ENCODE results near the gene COL13A1.

COL13A1 gene

GRCh38 chr10:69767793-69768192 lies 33.9 kb upstream of the COL13A1 start:
- CTCF ChIA-PET, result interaction anchor here (0.9 kb wide), 1 partner anchor 22 kb away, joined by 3 read pairs; no protein-coding TSS in a partner anchor
- no peak for TF ChIP-seq ELF4 (IDR thresholded peaks at IDR 0.05)
- TF ChIP-seq LEF1 (IDR thresholded peaks at IDR 0.05; ENCODE audit: borderline replicate concordance), result no peak
- TF ChIP-seq FOXA1 (IDR thresholded peaks at IDR 0.05), result no peak
- TF ChIP-seq ARNT (IDR thresholded peaks at IDR 0.05), result no peak
- TF ChIP-seq NFRKB (IDR thresholded peaks at IDR 0.05), result no peak
- TF ChIP-seq TARDBP (IDR thresholded peaks at IDR 0.05), result no peak
- no peak for TF ChIP-seq SP1 (IDR thresholded peaks at IDR 0.05)
- no peak for TF ChIP-seq CTBP1 (IDR thresholded peaks at IDR 0.05; ENCODE audit: borderline replicate concordance)
- TF ChIP-seq L3MBTL2 (conservative IDR thresholded peaks at IDR 0.05), result no peak
- no peak for TF ChIP-seq FOXM1 (IDR thresholded peaks at IDR 0.05; ENCODE audit: borderline replicate concordance)
- no peak for TF ChIP-seq ZNF384 (IDR thresholded peaks at IDR 0.05)
- TF ChIP-seq HDGF (IDR thresholded peaks at IDR 0.05; ENCODE audit: borderline replicate concordance), result no peak
- no peak for TF ChIP-seq BHLHE40 (IDR thresholded peaks at IDR 0.05; ENCODE audit: borderline replicate concordance)
- TF ChIP-seq SUZ12 (IDR thresholded peaks at IDR 0.05), result no peak
- TF ChIP-seq FOXK2 (IDR thresholded peaks at IDR 0.05), result no peak
- no peak for TF ChIP-seq PKNOX1 (IDR thresholded peaks at IDR 0.05)
- POLR2A ChIA-PET, result no interaction called here
- no peak for DNase-seq (ENCODE audit: extremely low spot score)

GRCh38 chr10:69768386-69768785 lies 33.3 kb upstream of the COL13A1 start:
- ChIA-PET CTCF (interaction anchor here (0.9 kb wide), 1 partner anchor 21 kb away, joined by 3 read pairs; no protein-coding TSS in a partner anchor), POLR2A (interaction anchor here (1.4 kb wide), 1 partner anchor 11 kb away, joined by 3 read pairs; no protein-coding TSS in a partner anchor)
- no peak for DNase-seq (ENCODE audit: extremely low spot score)

GRCh38 chr10:69769395-69769992 lies 32.2 kb upstream of the COL13A1 start:
- peak; percentile 68 for DNase-seq (ENCODE audit: extremely low spot score)
- CTCF ChIA-PET, result interaction anchor here (1.3 kb wide), 1 partner anchor 59 kb away, joined by 3 read pairs; no protein-coding TSS in a partner anchor
- POLR2A ChIA-PET, result interaction anchor here (1.4 kb wide), 1 partner anchor 12 kb away, joined by 3 read pairs; no protein-coding TSS in a partner anchor
- TF ChIP-seq FOXK2 (IDR thresholded peaks at IDR 0.05), result no peak
- TF ChIP-seq TARDBP (IDR thresholded peaks at IDR 0.05), result no peak
- TF ChIP-seq PKNOX1 (IDR thresholded peaks at IDR 0.05), result peak; percentile 41; the same call in 1 of the 2 replicates
- no peak for TF ChIP-seq NFRKB (IDR thresholded peaks at IDR 0.05)

More at GRCh38 chr10:69768386-69768785, 33.3 kb upstream of the COL13A1 start:
- TF ChIP-seq CTBP1 (IDR thresholded peaks at IDR 0.05; ENCODE audit: borderline replicate concordance), result no peak
- TF ChIP-seq FOXK2 (IDR thresholded peaks at IDR 0.05), result no peak
- TF ChIP-seq ELF4 (IDR thresholded peaks at IDR 0.05), result no peak
- TF ChIP-seq NFRKB (IDR thresholded peaks at IDR 0.05), result no peak
- no peak for TF ChIP-seq FOXM1 (IDR thresholded peaks at IDR 0.05; ENCODE audit: borderline replicate concordance)
- TF ChIP-seq PKNOX1 (IDR thresholded peaks at IDR 0.05), result no peak
- TF ChIP-seq SP1 (IDR thresholded peaks at IDR 0.05), result no peak
- TF ChIP-seq LEF1 (IDR thresholded peaks at IDR 0.05; ENCODE audit: borderline replicate concordance), result no peak
- TF ChIP-seq SUZ12 (IDR thresholded peaks at IDR 0.05), result no peak
- no peak for TF ChIP-seq TARDBP (IDR thresholded peaks at IDR 0.05)
- TF ChIP-seq ZNF384 (IDR thresholded peaks at IDR 0.05), result no peak
- TF ChIP-seq L3MBTL2 (conservative IDR thresholded peaks at IDR 0.05), result no peak
- no peak for TF ChIP-seq FOXA1 (IDR thresholded peaks at IDR 0.05)
- no peak for TF ChIP-seq BHLHE40 (IDR thresholded peaks at IDR 0.05; ENCODE audit: borderline replicate concordance)
- no peak for TF ChIP-seq ARNT (IDR thresholded peaks at IDR 0.05)
- TF ChIP-seq HDGF (IDR thresholded peaks at IDR 0.05; ENCODE audit: borderline replicate concordance), result no peak

- POLR2A ChIA-PET, result no interaction called here
- TF ChIP-seq L3MBTL2 (conservative IDR thresholded peaks at IDR 0.05) (no peak), PKNOX1 (IDR thresholded peaks at IDR 0.05) (no peak), BHLHE40 (IDR thresholded peaks at IDR 0.05; ENCODE audit: borderline replicate concordance) (no peak), FOXA1 (IDR thresholded peaks at IDR 0.05) (no peak), CTBP1 (IDR thresholded peaks at IDR 0.05; ENCODE audit: borderline replicate concordance) (no peak), ELF4 (IDR thresholded peaks at IDR 0.05) (no peak), ZNF384 (IDR thresholded peaks at IDR 0.05) (no peak), TARDBP (IDR thresholded peaks at IDR 0.05) (no peak), HDGF (IDR thresholded peaks at IDR 0.05; ENCODE audit: borderline replicate concordance) (no peak), FOXM1 (IDR thresholded peaks at IDR 0.05; ENCODE audit: borderline replicate concordance) (no peak), SP1 (IDR thresholded peaks at IDR 0.05) (no peak), ARNT (IDR thresholded peaks at IDR 0.05) (no peak), SUZ12 (IDR thresholded peaks at IDR 0.05) (no peak), NFRKB (IDR thresholded peaks at IDR 0.05) (no peak), FOXK2 (IDR thresholded peaks at IDR 0.05) (no peak), LEF1 (IDR thresholded peaks at IDR 0.05; ENCODE audit: borderline replicate concordance) (no peak)
- DNase-seq (ENCODE audit: extremely low spot score), result no peak
- CTCF ChIA-PET, result interaction anchor here (0.6 to 1.5 kb wide), 2 partner anchors 17 to 28 kb away, joined by 3 to 6 read pairs; no protein-coding TSS in a partner anchor
Observed at GRCh38 chr10:69772933-69773704, 28.6 kb upstream of the COL13A1 start.

- ChIA-PET CTCF (interaction anchor here (0.6 kb wide), 1 partner anchor 12 kb away, joined by 4 read pairs; no protein-coding TSS in a partner anchor), POLR2A (no interaction called here)
- no peak for DNase-seq (ENCODE audit: extremely low spot score)
- TF ChIP-seq BHLHE40 (IDR thresholded peaks at IDR 0.05; ENCODE audit: borderline replicate concordance), result no peak
- no peak for TF ChIP-seq ELF4 (IDR thresholded peaks at IDR 0.05)
- no peak for TF ChIP-seq FOXA1 (IDR thresholded peaks at IDR 0.05)
- no peak for TF ChIP-seq FOXM1 (IDR thresholded peaks at IDR 0.05; ENCODE audit: borderline replicate concordance)
- no peak for TF ChIP-seq HDGF (IDR thresholded peaks at IDR 0.05; ENCODE audit: borderline replicate concordance)
- no peak for TF ChIP-seq TARDBP (IDR thresholded peaks at IDR 0.05)
- TF ChIP-seq ARNT (IDR thresholded peaks at IDR 0.05), result no peak
- TF ChIP-seq CTBP1 (IDR thresholded peaks at IDR 0.05; ENCODE audit: borderline replicate concordance), result no peak
- no peak for TF ChIP-seq PKNOX1 (IDR thresholded peaks at IDR 0.05)
- no peak for TF ChIP-seq SP1 (IDR thresholded peaks at IDR 0.05)
- TF ChIP-seq ZNF384 (IDR thresholded peaks at IDR 0.05), result no peak
- no peak for TF ChIP-seq L3MBTL2 (conservative IDR thresholded peaks at IDR 0.05)
Observed at GRCh38 chr10:69774596-69774995, 27.1 kb upstream of the COL13A1 start.

Data from HEK293T (cell line).